ENCODE results near the gene NAPB.

NAPB gene

DNA sequence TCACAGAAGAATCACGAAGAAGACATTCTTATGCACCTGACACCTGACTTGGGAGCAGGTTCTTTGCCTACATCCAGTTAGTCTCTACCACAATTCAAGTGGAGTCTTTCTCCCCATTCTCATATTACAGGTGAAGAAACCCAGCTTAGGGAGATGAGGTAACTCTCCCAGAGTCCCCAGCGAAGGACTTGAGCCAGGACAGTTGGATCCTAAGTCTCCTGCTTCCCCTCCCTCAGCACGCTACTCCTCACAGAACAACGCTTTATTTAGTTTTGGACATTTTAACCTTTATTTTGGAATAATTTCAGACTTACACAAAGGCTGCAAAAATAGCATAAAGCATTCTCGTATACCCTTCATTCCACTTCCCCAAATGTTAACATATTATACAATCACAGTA, 17.4 kb upstream of the NAPB start:
- DNase-seq (ENCODE audit: low read depth in 1 of 2, low spot score in 1 of 2): no peak

DNA sequence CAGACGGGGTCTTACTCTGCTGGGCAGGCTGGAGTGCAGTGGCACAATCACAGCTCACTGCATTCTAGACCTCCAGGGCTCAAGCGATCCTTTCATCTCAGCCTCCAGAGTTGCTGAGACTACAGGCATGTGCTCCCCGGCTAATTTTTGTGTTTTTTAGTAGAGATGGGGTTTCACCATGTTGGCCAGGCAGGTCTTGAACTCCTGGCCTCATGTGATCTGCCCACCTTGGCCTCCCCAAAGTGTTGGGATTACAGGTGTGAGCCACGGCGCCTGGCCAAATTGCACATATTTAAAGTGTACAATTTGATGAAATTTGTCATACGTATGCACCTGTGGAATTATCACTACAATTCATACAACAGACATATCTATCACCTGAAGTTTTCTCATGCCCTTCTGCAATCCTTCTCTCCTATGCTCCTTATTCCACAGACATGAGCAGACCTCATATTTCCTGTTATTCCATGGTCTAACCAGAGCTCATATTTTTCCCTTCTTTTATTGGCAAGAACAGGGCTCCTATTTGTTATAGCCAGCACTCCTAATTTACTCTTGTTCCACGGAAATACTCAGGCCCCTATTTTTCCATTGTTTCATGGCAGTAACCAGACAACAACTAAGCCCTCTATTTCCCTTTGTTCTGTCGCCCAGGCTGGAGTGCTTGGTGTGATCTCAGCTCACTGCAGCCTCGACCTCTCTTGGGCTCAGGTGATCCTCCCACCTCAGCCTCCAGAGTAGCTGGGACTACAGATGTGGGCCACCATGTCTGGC, 16.0 kb upstream of the NAPB start:
- no peak for DNase-seq (ENCODE audit: low read depth in 1 of 2, low spot score in 1 of 2)

DNA sequence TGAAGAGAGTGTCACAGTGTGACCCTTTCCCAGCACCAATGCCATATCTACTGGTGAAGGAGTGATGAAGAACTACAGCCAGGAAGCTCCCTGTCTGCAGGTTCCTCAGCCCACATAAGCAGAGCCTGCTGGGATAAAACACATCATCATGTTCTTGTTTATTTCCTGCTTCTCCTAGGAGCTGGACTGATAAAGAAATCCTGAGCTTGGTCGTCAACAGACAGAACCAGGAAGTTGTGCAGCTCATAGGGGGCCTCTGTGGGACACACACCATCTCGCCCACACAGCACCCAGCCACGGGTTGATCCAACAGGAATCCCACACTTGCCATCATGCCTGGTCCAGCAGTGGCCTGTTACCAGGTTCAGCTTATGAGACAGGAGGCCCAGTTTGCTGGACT, 15.4 kb upstream of the NAPB start:
- no peak for DNase-seq (ENCODE audit: low read depth in 1 of 2, low spot score in 1 of 2)

DNA sequence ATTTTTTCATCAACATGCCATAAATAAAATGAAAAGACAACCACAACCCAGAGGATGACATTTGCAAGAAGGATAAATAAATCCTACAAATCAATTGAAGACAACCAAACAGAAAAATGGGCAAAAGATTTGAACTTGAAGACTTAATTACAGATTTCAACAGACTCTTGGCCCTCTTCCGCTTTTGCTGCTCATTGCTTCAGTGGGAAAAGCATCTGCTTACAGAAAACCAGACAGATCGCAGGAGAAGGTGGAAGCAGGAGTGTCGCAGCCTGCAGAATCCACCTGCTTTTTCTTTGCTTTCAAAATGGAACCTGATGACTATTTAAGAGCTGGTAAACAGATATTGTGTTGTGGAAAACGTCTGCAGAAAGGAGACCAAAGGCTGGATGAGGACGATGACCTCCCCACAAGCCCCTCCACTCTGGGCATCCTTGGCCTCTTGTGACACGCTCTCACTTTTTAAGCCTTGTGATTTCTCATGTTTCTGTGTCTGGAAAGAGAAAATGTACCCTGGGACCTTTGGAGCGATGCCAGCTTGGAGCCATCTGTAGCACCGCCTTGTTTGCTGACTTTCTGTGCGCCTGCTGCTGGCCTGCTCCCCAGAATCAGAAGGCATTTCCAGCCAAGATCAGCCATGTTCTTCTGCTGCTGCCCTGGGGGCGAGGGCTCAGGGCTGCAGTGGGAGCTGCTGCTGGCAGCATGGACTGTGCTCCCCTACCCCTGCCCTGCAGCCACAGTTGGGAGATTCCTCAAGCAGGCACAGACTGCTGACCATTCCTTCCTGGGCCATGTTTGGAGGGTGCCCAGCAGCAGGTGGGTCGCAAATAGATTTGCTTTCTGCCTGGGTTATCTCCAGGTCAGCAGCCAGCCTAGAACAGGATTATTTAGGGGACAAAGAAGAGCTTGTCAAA, 14.6 kb upstream of the NAPB start:
- no peak for DNase-seq (ENCODE audit: low read depth in 1 of 2, low spot score in 1 of 2)

DNA sequence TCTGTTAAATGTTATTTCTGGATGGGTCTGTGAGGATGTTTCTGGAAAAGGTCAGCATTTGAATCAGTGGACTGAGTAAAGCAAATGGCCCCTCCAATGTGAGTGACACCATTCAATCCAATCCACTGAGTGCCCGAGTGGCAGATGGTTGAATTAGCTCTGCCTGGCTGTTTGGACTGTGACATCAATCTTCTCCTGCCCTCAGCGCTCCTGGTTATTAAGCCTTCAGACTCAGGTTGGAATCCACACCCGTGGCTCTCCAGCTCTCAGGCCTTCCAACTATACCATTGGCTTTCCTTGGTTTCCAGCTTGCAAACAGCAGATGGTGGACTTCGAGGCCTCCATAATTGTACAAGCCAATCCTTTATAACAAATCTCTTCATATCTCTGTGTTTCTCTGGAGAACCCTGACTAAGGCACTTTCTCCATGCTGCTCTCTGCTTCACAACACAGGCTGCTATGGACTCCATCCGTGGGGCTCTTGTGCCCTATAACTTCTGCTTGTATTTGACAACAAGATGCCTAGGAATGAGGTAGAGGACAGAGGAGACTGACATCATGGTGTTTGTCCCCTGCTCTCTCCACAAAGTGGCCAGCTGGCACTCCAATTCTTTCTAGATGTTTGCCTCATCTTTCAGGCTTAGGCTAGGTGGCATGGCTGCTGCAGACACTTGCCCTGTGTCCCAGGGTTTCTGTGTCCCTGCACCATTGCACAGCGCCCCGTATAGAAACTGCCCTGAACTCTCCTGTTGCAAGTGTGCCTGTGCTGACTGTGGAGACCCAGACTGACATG, 13.4 kb upstream of the NAPB start:
- no peak for DNase-seq (ENCODE audit: low read depth in 1 of 2, low spot score in 1 of 2)

DNA sequence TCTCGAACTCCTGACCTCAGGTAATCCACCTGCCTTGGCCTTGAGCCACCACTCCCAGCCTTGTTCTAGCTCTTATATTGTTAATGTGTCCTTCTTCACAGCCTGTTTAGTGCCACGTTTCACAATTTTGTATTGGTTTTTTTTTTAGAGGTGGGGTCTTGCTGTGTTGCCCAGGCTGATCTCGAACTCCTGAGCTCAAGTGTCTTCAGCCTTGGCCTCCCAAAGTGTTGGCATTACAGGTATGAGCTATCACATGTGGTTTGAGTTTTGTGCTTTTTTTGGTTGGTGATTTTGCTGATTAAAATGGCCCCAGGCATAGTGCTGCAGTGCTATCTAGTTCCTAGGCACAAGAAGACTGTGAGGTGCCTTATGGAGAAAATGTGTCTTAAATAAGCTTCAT, 12.3 kb upstream of the NAPB start:
- no peak for DNase-seq (ENCODE audit: low read depth in 1 of 2, low spot score in 1 of 2)

DNA sequence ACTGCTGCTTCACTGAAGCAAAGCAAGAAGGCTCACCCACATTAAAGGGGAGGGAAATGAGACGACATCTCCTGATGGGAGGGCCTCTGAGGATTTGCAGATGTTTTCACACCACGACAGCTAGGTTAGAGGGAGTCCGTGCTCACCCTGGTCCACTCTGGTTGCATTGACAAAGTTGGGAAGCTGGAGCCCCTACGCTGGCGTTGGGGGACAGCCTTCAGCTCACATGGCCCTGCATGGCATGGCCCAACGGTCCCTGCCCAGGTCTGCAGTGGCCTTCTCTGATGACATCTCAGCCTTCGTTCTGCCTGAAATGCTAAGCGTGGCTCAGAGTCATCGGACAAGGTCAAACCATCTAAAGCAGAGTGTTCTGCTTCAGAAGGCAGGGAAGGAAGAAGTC, 3.8 kb upstream of the NAPB start:
- no peak for DNase-seq (ENCODE audit: low read depth in 1 of 2, low spot score in 1 of 2)

DNA sequence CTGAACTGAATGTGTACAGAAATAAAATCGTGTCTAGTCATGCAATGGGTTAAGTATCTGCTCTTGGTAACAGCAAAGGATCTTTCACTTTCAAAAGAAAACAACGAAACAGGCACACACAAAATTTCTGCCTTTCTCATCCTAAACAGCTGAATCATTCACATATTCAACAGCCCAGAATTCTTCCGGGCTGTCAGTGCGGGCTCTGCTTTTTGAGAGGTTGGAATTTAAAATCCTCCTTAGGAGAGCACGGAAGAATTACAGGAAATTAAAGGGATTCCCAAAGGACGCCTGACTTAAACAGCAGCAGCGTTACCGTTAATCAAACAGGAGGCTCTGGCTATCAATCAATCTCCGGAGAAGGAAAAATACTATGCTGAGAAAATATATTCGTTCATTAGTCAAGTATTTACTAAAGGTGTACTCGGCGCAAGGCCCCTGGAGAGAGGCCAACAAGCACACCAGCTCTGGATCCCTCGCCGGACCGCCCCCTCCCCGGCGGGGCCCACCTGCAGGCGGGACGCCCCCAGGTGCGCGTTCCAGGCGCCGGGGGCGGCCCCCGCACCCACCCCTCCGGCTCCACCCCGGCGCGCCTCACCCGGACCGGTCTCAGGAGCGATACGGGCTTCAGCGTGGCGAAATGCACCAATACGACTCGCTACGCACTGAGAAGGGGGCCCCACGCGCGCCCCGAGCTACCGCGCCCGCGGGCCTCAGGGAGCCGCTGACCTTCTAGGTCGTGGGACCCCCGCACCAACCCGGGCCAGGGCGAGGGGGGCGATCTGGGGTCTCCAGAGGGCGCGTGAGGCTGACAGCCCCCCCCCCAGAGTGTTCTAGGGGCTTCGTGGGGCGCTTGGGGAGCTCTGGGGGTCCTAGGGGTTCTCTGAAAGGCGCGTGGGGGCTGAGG, 1.0 kb downstream of the NAPB start:
- peak; percentile 24 to 28 for DNase-seq (ENCODE audit: low read depth in 1 of 2, low spot score in 1 of 2)

DNA sequence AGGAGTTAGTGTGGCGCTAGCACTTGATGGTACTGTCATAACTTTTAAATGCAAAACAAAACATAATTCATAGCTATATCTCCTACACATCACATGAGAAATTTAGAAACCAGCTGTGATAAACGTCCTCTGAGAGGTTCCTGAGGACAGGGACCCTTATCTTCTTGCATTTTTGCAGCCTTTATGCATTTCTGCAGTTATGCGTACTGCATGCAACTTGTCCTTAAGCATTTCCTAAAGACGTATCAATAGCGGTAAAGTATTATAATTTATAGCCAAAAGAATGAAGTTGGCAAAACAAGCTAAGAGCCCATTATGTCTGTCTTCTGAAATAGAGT, 1.7 kb downstream of the NAPB start:
- no peak for DNase-seq (ENCODE audit: low read depth in 1 of 2, low spot score in 1 of 2)

DNA sequence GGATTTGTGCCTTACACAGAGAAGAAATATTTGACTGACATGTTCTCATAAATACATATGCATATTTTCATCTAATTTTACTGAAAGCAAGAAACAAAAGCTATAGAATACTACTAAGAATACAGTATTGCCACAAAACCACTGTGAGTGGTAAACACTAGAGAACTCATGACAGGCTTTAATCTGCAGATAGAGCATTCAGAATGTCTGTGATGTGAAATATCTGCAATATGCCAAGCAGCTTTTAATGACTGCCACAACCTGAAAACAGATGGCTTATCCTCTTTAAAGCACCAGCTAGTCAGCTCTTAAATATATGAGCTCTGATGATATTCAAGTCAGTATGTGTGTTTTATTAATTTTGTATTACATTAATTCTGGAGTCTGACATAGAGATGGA, 3.4 kb downstream of the NAPB start:
- no peak for DNase-seq (ENCODE audit: low read depth in 1 of 2, low spot score in 1 of 2)

DNA sequence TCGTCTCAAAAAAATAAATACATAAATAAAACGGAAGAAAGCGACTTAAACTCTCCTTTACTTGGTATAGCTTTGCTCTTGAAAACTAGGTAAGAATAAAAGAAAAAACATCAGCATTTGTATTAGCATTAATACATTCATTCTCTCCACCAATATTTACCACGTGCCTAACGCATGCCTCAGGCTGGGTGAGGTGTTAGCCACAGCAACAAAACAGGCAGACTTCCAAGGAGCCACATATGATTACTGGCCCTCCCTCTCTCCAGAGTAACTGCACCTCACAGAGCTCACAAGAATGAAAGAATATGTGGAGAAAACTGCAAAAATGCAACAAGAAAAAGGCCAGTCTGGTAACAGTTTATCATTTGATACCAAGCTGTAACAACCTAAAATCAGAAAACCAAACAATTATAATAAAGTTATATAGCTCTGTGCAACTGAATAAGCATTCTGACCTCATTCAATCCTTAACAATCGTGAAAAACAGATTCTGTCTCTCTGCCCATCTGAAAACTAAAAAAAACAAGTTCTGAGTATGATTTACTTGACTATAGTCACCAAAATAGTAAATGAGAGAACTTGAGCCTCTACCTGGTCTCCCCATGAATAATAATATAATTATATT, 5.2 kb downstream of the NAPB start:
- DNase-seq (ENCODE audit: low read depth in 1 of 2, low spot score in 1 of 2): no peak

DNA sequence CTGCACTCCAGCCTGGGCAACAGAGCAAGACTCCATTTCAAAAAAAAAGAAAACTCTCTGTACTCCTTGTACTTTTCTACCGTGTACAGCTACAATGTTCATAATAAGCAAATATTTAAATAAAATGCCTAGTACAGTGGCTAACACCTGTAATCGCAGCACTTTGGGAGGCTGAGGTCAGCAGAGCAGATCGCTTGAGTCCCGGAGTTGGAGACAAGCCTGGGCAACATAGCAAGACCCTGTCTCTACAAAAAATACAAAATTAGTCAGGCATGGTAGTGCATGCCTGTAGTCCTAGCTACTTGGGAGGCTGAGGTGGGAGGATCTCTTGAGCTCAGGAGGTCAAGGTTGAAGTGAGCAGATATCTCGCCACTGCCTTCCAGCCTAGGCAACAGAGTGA, 5.7 kb downstream of the NAPB start:
- DNase-seq (ENCODE audit: low read depth in 1 of 2, low spot score in 1 of 2): no peak

DNA sequence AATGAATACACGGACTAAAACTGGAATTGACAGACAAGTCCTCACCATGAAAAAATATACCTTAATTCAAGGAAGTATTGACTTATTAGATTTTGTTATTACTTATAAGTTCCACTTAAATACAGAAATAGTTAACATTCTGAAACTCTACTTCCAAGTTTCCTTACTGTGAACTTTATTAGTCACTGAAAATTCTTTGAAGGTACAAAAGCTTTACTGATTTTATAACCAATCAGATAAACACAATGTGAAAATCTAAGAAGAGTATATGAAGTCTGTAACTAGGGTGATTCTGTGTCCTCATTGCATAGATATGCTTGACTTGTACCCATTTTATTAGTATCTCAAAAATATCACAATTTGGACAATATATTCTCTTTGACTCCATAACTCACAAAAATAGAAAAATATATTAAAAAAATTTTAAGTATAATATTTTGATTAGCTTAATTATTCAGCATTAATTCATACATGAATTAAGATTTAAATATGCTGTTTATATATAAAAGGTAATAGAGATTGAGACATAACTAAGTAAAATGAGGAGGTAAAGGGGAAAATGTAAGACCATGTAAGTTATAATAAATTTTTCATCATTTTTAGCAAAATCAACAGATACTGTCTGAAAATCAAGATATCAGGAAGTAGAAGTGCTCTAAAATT, 6.6 kb downstream of the NAPB start:
- no peak for DNase-seq (ENCODE audit: low read depth in 1 of 2, low spot score in 1 of 2)

DNA sequence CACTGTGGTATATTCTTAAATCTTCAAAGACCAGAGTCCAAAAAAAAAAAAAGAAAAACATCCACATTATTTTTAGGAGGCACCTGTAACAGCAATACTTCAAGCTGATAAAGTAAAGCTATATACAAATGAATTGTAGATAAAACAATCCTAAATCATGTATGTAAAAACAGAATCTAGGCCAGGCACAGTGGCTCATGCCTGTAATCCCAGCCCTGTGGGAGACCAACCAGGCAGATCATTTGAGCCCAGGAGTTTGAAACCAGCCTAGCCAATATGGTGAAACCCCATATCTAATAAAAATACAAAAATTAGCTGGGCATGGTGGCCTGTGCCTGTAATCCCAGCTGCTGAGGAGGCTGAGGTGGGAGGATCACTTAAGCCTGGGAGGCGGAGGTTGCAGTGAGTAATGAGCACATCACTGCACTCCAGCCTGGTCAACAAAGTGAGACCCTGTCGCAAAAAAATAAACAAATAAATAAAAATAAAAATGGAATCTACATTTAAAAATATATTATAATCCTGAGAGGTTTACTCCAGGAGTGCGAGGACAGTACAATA, 7.3 kb downstream of the NAPB start:
- DNase-seq (ENCODE audit: low read depth in 1 of 2, low spot score in 1 of 2): no peak

DNA sequence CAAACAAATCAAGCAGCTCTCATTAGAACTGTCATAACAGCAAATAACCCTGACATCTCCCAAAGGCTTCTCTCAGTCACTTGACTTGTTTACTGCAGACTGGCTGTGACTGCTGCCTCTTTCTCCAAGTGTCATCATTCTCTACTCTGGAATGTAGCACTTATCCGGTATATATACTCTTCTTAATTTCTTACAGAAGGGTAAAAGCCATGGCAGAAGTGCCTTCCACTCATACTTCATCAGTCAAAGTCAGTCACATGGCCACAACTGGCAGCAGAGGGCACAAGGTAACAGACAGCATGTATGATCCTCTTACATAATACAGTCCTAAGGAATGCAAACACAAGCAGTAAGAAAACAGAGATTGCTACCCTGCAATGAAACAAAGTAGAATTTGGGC, 9.3 kb downstream of the NAPB start:
- DNase-seq (ENCODE audit: low read depth in 1 of 2, low spot score in 1 of 2): no peak

DNA sequence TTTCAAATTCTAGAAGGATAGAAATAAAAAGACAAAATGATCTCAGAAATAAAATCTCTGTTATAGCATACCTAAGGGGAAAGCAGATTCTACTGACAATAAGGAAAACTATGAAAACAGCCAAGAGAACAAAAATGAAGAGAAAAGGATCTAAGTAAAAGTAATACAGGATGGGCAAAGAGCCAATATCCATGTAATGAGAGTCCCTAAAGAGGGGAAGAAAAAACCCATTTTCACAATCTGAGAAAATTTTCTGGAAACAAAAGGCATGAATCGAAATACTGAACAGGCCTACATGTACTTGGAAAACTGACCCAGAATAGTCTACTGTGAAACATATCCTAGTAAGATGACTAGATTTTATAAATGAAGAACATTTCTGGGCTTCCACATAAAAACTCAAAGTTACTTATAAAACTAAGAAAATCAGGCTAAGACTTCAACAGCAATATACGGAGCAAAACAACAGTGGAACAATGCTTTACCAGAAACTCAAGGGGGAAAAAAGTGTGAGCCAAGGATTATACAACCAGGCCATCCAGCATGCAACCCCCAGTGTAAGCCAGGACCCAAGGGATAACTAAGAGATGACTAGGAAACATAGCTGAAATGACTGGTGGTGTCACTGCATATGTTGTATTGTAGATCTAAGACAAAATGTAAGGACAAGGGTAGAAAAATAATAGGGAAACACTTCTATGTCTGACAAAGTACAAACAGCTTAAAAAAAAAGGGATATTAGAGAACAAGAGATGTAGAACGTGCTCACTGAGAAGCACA, 10.2 kb downstream of the NAPB start:
- DNase-seq (ENCODE audit: low read depth in 1 of 2, low spot score in 1 of 2): no peak

DNA sequence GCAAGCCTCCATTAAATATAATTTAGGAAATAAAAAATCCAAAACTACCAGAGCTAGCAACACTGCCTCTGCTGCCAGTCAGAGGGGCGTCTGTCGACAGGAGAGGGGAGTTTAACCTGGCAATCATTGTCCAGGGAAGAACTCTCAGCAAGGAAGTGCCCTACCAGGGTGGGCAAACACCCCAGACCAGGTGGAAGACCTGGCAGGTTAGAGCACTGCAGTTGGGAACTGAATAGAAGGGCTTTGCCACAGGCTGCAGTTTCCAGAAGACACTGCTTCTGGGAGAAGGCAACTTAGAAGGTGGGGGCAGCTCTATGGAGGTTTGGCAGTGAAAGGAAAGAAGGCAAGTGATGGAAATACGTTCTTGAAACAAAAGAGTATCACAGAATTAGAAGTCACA, 11.5 kb downstream of the NAPB start:
- no peak for DNase-seq (ENCODE audit: low read depth in 1 of 2, low spot score in 1 of 2)

DNA sequence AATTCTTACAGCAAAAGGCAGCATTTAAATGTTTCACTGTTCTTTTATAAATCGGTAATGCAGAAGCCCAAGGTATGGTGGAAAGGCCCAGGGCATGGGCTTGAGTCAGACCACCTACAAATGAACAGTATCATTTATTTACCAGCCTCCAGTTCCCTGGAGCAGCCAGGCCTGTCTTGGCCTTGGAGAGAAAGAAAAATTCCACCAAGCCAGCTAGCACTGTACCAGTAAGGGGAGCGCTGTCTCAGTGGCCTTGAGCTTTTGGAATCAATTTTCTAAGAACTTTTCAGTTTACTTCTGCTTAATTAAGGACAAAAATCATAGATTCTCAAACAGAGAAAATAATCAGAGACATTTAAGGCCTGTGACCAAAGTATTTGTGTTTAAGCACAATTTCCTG, 12.3 kb downstream of the NAPB start:
- no peak for DNase-seq (ENCODE audit: low read depth in 1 of 2, low spot score in 1 of 2)
